K562 (cell line): ENCODE results near the gene TEPSIN. TPM values are rescaled to one million over a fixed set of nuclear protein-coding genes. Genes with fewer than 3 reads are reported as not detected.

ENCODE experiments used
- BDP1 ChIP-seq: IDR thresholded peaks from 3 replicates; pipeline ENCODE4 v1.6.1; 2011; ENCODE audit not compliant: insufficient read length, insufficient read depth
- CHD1 ChIP-seq: fragments of 200-600 bp; sonication (generic); IDR thresholded peaks from one replicate; pipeline ENCODE4 v1.6.1; 2012; ENCODE audit warnings: mild to moderate bottlenecking, moderate library complexity, low read length, inconsistent platforms
- ELK3 ChIP-seq: fragments of 450-650 bp; formaldehyde crosslinking; IDR thresholded peaks from 2 replicates; pipeline ENCODE4 v1.4.0; 2020; ENCODE audit warnings: mild to moderate bottlenecking
- ETV1 ChIP-seq: fragments of 450-650 bp; conservative IDR thresholded peaks from 2 replicates; pipeline ENCODE4 v1.6.1; 2016; ENCODE audit warnings: missing genetic modification characterization, control low read depth, low read depth, missing compliant biosample characterization
- GATAD2B ChIP-seq: fragments of 450-650 bp; IDR thresholded peaks from 2 replicates; pipeline ENCODE4 v1.6.1; 2017; ENCODE audit warnings: mild to moderate bottlenecking, borderline replicate concordance
- GTF2E2 ChIP-seq: fragments of 200-800 bp; sonication (Bioruptor generic); IDR thresholded peaks from 2 replicates; pipeline ENCODE4 v1.6.1; 2016; ENCODE audit warnings: missing genetic modification characterization, missing compliant biosample characterization
- KDM1A ChIP-seq, 2 experiments: fragments of 450-650 bp; IDR thresholded peaks; 2 replicates each; pipeline ENCODE4 v1.6.1; 2016; ENCODE audit warnings: mild to moderate bottlenecking in 2 of 2
- KDM4B ChIP-seq, 2 experiments: fragments of 450-650 bp in 1 of 2; sonication (generic) in 1 of 2; IDR thresholded peaks; 2 replicates each; pipeline ENCODE4 v1.6.1; 2016 to 2017; ENCODE audit warnings: borderline replicate concordance in 2 of 2, antibody characterized with exemption in 1 of 2, low read depth in 1 of 2, mild to moderate bottlenecking in 1 of 2
- KHSRP ChIP-seq: fragments of 450-650 bp; IDR thresholded peaks from 2 replicates; pipeline ENCODE4 v1.6.1; 2017
- OTX1 ChIP-seq: fragments of 450-650 bp; formaldehyde crosslinking; IDR thresholded peaks from 2 replicates; pipeline ENCODE4 v1.4.0; 2022; ENCODE audit warnings: mild to moderate bottlenecking
- PCBP2 ChIP-seq: fragments of 200-400 bp; formaldehyde crosslinking; IDR thresholded peaks from 2 replicates; pipeline ENCODE4 v1.6.1; 2018; ENCODE audit warnings: low read length, low read depth, mild to moderate bottlenecking, moderate library complexity; ENCODE audit not compliant: poor library complexity, severe bottlenecking
- RUNX1 ChIP-seq: sonication (generic); IDR thresholded peaks from 2 replicates; pipeline ENCODE4 v1.6.1; 2016; ENCODE audit warnings: antibody characterized with exemption, low read depth
- SMARCB1 ChIP-seq: IDR thresholded peaks from 2 replicates; pipeline ENCODE4 v1.6.1; 2011; ENCODE audit warnings: improper control_type of control experiment, low read depth; ENCODE audit not compliant: insufficient read length
- SUPT5H ChIP-seq: fragments of 450-650 bp; IDR thresholded peaks from 2 replicates; pipeline ENCODE4 v1.6.1; 2016
- ZKSCAN3 ChIP-seq: fragments of 250-450 bp; sonication (Bioruptor Pico); IDR thresholded peaks from 2 replicates; pipeline ENCODE4 v1.4.0; 2020
- ZNF217 ChIP-seq: sonication (generic); formaldehyde crosslinking; IDR thresholded peaks from 2 replicates; pipeline ENCODE4 v1.8.0; 2022; ENCODE audit warnings: mild to moderate bottlenecking, missing genetic modification reagents
- ZNF311 ChIP-seq: fragments of 250-450 bp; sonication (Bioruptor Pico); IDR thresholded peaks from 2 replicates; pipeline ENCODE4 v1.4.0; 2020; ENCODE audit warnings: mild to moderate bottlenecking, moderate library complexity
- ZNF318 ChIP-seq, 2 experiments: fragments of 450-650 bp; IDR thresholded peaks; 2 replicates each; pipeline ENCODE4 v1.6.1; 2016; ENCODE audit warnings: mild to moderate bottlenecking in 2 of 2, borderline replicate concordance in 1 of 2, low read depth in 1 of 2, moderate library complexity in 1 of 2
- ZNF79 ChIP-seq: fragments of 250-450 bp; sonication (Bioruptor Pico); IDR thresholded peaks from 2 replicates; pipeline ENCODE4 v1.4.0; 2020; ENCODE audit warnings: low read depth, mild to moderate bottlenecking, moderate library complexity
- polyA plus RNA-seq, 8 experiments: library from polyadenylated mRNA; depleted of rRNA in 4 of 8; stranded (reverse) in 5 of 8; unstranded in 3 of 8; fragments of >200 nt; fragmentation: Nextera tagmentation in 2 of 8; fragmentation: Illumina TruSeq in 1 of 8; extraction: Ambion mirVana in 2 of 8; extraction: Trizol in 1 of 8; gene quantifications; 2 replicates each; pipeline versions ENCODE4 v1.2.1 to v1.2.3, GENCODE V29; 2011 to 2014; ENCODE audit warnings: inconsistent platforms in 1 of 8, missing spikeins in 1 of 8
- total RNA-seq, 7 experiments: library from RNA; depleted of rRNA in 6 of 7; stranded (reverse); fragments of >200 nt in 6 of 7; fragmentation: Illumina TruSeq in 2 of 7; extraction: Trizol in 2 of 7; gene quantifications; 2 replicates each; pipeline versions ENCODE4 v1.2.1 to v1.2.3, GENCODE V29; 2011 to 2021; ENCODE audit warnings: low replicate concordance in 1 of 7

TEPSIN gene
- total and polyA plus RNA-seq, 9 of the 15 experiments (the other 6 are each of a cell fraction or from before 2014, with no cell fraction given), result 0.80 to 29.8 (median 5.3) TPM

GRCh38 chr17:81193470-81194224, 45.2 kb downstream of the TEPSIN start (continued):
- no peak for TF ChIP-seq ZNF318 (IDR thresholded peaks at IDR 0.05; ENCODE audit: borderline replicate concordance in 1 of 2, low read depth in 1 of 2)
- no peak for TF ChIP-seq SMARCB1
- TF ChIP-seq PCBP2, result no peak
- no peak for TF ChIP-seq SUPT5H
- TF ChIP-seq RUNX1, result no peak
- TF ChIP-seq ELK3 (CRISPR knock-in tag), result no peak
- TF ChIP-seq OTX1 (CRISPR knock-in tag), result 0 out of 2 replicates have a peak, but pooled peaks have one; percentile 10
- TF ChIP-seq CHD1, result no peak
- no peak for TF ChIP-seq ZNF217 (CRISPR knock-in tag)
- no peak for TF ChIP-seq KDM1A (IDR thresholded peaks at IDR 0.05)
- TF ChIP-seq ZKSCAN3 (CRISPR knock-in tag), result no peak
- no peak for TF ChIP-seq ZNF311 (CRISPR knock-in tag)
- TF ChIP-seq GATAD2B, result no peak
- TF ChIP-seq KHSRP, result no peak
- TF ChIP-seq BDP1, result no peak
- TF ChIP-seq ZNF79 (CRISPR knock-in tag), result 0 out of 2 replicates have a peak, but pooled peaks have one; percentile 44
- TF ChIP-seq GTF2E2 (tag), result no peak
- no peak for TF ChIP-seq ETV1 (tag)
- no peak for TF ChIP-seq KDM4B (IDR thresholded peaks at IDR 0.05; ENCODE audit: borderline replicate concordance in 2 of 2, low read depth in 1 of 2)
